ENCODE results near the gene SLC2A1. TPM values are rescaled to one million over a fixed set of nuclear protein-coding genes. Genes with fewer than 3 reads are reported as not detected.

SLC2A1 gene
- total and polyA plus RNA-seq, 12 donors, result 4.6 to 123 (median 24.3) TPM

DNA sequence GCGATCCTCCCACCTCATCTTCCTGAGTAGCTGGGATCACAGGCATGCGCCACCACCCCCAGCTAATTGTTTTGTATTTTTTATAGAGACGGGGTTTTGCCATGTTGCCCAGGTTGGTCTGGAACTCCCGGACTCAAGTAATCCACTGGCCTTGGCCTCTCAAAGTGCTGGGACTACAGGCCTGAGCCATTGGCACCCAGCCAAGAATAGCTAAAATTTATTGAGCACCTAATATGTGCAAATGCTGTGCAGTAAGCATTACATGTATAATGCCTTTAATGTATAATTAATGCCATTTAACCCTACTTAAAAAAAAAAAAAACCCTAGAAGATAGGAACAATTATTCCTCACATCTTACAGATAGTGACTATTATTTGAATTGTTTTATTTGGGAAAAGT is 69.4 kb downstream of the SLC2A1 start:
- H3K4me1 ChIP-seq (replicated peaks in 1 of 2), result no peaks in the 10 kb centered on the region
- H3K27me3 ChIP-seq, result no peaks in the 10 kb centered on the region
- no peak for DNase-seq
- no peak for TF ChIP-seq POLR2A (IDR thresholded peaks at IDR 0.05)
- TF ChIP-seq, protein P1, sequence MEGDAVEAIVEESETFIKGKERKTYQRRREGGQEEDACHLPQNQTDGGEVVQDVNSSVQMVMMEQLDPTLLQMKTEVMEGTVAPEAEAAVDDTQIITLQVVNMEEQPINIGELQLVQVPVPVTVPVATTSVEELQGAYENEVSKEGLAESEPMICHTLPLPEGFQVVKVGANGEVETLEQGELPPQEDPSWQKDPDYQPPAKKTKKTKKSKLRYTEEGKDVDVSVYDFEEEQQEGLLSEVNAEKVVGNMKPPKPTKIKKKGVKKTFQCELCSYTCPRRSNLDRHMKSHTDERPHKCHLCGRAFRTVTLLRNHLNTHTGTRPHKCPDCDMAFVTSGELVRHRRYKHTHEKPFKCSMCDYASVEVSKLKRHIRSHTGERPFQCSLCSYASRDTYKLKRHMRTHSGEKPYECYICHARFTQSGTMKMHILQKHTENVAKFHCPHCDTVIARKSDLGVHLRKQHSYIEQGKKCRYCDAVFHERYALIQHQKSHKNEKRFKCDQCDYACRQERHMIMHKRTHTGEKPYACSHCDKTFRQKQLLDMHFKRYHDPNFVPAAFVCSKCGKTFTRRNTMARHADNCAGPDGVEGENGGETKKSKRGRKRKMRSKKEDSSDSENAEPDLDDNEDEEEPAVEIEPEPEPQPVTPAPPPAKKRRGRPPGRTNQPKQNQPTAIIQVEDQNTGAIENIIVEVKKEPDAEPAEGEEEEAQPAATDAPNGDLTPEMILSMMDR (IDR thresholded peaks at IDR 0.05), result no peak
- H3K9me3 ChIP-seq (replicated peaks in 1 of 3), result no peaks in the 10 kb centered on the region
- no peak overlapping the region for H3K4me3 ChIP-seq
- no peaks in the 10 kb centered on the region for H3K36me3 ChIP-seq (replicated peaks in 1 of 2)
- WGBS, 4 donors, result 82 to 94% (median 92%) methylated on average over 4 of the region's 4 CpGs
- intact Hi-C loops (cut with DNase I), result no loop called here
- H3K27ac ChIP-seq, result no peak overlapping the region

DNA sequence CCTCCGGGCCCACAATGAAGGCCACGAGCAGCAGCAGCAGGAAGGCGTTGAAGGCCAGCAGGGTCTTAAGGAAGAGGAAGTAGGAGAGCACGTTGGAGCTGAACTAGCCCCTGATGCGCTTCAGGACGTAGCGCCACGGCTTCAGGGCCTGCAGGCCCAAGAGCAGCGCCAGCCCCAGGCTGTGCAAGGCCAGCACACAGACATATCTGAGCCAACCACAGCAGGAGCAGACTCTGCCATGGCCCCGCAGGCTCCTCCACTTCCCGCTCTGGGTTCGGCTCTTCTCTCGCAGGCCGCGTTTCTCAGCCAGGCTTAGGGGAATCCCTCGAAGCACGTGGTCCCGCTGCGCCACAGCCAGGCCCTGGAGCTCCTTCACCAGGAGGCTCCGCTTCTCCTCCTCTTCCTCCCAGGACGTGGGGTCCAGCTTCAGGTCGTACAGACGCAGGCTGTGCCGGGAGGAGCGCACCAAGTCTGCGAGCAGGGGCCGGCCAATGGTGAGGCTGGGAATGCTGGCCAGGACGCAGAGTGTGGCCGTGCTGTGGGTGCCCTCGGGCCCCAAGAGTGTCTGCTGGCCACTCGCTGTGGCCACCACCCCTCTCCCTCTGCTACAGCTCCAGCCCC is 70.5 kb downstream of the SLC2A1 start:
- intact Hi-C loops (cut with DNase I), result no loop called here
- Histone ChIP-seq H3K4me3 (no peak overlapping the region), H3K36me3 (replicated peaks in 1 of 2) (no peaks in the 10 kb centered on the region), H3K27ac (no peak overlapping the region), H3K27me3 (no peaks in the 10 kb centered on the region), H3K9me3 (replicated peaks in 1 of 3) (no peaks in the 10 kb centered on the region), H3K4me1 (replicated peaks in 1 of 2) (no peaks in the 10 kb centered on the region)
- no peak for DNase-seq
- WGBS, 4 donors, result 82 to 91% (median 87%) methylated on average over 10 to 31 of the region's 31 CpGs
- TF ChIP-seq POLR2A (IDR thresholded peaks at IDR 0.05), result no peak
- TF ChIP-seq, protein P1 (IDR thresholded peaks at IDR 0.05), result no peak

DNA sequence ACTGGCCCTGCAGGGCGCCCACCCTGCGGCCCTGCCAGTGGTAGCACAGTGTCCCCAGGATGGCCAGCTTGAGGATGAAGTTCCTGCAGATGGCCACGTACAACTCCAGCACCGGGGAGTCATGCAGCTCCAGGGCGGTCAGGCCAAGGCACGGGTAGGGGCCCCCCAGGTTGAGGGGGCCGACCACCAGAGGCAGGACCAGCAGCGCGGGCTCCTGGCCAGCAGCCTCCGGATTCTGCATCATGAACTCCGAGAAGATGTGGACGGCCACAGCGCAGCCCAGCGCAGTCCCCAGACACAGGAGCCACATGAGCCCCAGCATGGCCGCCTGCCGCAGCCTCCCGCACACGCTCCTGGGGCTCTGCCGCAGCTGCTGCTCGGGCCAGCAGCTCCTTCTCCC is 71.3 kb downstream of the SLC2A1 start:
- intact Hi-C loops (cut with DNase I), result no loop called here
- no peak for DNase-seq
- WGBS, 4 donors, result 90 to 100% (median 94%) methylated on average over 2 to 20 of the region's 20 CpGs
- H3K4me3 ChIP-seq, result no peak overlapping the region
- no peaks in the 10 kb centered on the region for H3K36me3 ChIP-seq (replicated peaks in 1 of 2)
- no peak overlapping the region for H3K27ac ChIP-seq
- H3K9me3 ChIP-seq (replicated peaks in 1 of 3), result no peaks in the 10 kb centered on the region
- no peaks in the 10 kb centered on the region for H3K27me3 ChIP-seq
- H3K4me1 ChIP-seq (replicated peaks in 1 of 2), result no peaks in the 10 kb centered on the region
- TF ChIP-seq, protein P1 (IDR thresholded peaks at IDR 0.05), result no peak
- no peak for TF ChIP-seq POLR2A (IDR thresholded peaks at IDR 0.05)

DNA sequence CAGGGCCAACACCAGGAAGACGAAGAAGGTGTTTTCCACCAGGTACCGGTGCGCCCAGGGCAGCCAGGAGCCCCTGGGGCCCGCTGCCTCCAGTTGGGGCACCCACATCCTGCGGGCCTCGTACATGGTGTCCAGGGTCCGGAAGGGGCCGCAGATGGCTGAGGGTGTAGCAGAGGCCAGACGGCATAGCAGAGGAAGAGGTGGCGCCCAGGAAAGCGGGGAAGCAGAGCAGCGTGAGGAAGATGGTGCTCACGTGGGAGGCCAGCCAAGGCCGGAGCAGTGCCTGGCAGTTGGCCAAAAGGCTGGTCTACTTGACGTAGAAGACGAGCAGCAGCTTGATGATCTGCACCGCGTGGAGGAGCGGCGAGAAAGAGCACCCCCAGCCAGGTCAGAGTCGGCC is 71.9 kb downstream of the SLC2A1 start:
- H3K4me1 ChIP-seq (replicated peaks in 1 of 2), result no peaks in the 10 kb centered on the region
- peak in 2 of 7 donors; percentile 25 to 32 for DNase-seq
- no peaks in the 10 kb centered on the region for H3K36me3 ChIP-seq (replicated peaks in 1 of 2)
- H3K27me3 ChIP-seq, result no peaks in the 10 kb centered on the region
- WGBS, 4 donors, result 63 to 81% (median 69%) methylated on average over 14 to 21 of the region's 21 CpGs
- no peak overlapping the region for H3K27ac ChIP-seq
- H3K4me3 ChIP-seq, result no peak overlapping the region
- intact Hi-C loops (cut with DNase I), result no loop called here
- H3K9me3 ChIP-seq (replicated peaks in 1 of 3), result no peaks in the 10 kb centered on the region
- no peak for TF ChIP-seq POLR2A (IDR thresholded peaks at IDR 0.05)
- TF ChIP-seq, protein P1 (IDR thresholded peaks at IDR 0.05), result no peak
